Activated T-cell treated with anti-CD3 and anti-CD28 coated beads for 48 hours (primary cell): ENCODE results near the gene PPM1L.
"Not testable (repeated sequence)": the region's sequence is repeated elsewhere in the genome, so short reads cannot be mapped to it uniquely, and the experiment has no call there.

Source experiments
- DNase-seq: peaks from one replicate; pipeline ENCODE4 v3.0.0-alpha.2; 2020; ENCODE audit warnings: low read depth

Gene PPM1L

GRCh38 chr3:160931474-160931873, 175.4 kb downstream of the PPM1L start:
- no peak for DNase-seq

GRCh38 chr3:160935413-160936095, 179.5 kb downstream of the PPM1L start:
- DNase-seq = no peak

- DNase-seq = peak; percentile 30
Observed at GRCh38 chr3:160941885-160942494, 186.0 kb downstream of the PPM1L start.

DNA sequence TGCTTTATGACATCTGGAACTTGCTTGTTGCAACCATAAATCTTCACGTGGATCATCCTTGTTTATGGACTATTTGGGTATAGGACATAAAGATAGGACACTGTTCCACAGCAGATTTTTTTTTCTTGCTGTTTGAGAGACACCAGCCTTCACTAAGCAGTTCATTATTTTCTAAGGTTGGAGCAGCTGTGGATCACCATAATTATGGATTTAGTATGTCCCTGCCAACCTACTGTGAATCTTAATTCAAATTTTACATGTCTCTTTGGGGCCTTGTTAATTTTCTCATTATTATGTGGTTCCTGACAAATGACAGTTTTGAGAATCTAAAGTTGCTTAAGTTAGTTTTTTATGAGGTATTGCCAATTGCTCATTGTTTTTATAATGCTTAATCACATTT, 188.0 kb downstream of the PPM1L start:
- DNase-seq = no peak

DNA sequence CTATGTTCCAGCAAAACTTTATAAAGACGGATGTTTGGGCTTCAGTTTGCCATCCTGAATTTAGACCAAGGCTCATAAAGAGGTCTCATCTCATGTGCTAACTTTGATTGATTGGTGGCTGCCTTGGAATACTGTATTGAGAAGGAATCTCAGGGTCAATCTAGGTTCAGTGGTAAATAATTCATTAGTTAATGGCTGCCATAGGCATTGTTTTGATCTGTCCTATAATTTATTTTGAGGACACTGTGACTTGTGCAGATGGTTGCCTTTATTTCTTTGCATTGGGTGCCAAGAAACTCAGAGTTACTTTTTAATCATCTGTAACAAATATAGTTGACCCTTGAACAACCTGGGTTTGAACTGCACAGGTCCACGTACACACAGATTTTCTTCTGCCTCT, 189.3 kb downstream of the PPM1L start:
- DNase-seq = no peak

GRCh38 chr3:160948273-160948672, 192.2 kb downstream of the PPM1L start:
- DNase-seq = no peak

DNA sequence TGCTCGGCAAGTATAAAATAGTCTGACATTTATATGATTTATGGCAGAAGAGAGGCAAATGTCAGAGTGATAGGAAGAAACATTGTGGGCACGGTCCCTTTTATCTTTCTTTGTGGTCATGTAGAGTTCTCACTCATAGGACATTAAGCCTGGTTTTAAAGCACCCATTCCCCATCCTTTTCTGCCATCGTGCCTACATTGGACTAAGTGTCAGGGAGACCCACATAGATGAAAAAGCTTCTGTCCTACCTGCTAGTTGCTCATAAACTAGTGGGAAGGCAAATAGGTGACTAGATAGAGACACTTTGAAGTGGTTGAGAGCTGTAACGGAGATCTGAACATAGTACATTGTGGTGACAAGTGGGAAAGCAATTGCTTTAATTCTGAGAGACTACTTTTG, 193.4 kb downstream of the PPM1L start:
- DNase-seq = no peak

GRCh38 chr3:160950542-160950941, 194.5 kb downstream of the PPM1L start:
- no peak for DNase-seq

DNA sequence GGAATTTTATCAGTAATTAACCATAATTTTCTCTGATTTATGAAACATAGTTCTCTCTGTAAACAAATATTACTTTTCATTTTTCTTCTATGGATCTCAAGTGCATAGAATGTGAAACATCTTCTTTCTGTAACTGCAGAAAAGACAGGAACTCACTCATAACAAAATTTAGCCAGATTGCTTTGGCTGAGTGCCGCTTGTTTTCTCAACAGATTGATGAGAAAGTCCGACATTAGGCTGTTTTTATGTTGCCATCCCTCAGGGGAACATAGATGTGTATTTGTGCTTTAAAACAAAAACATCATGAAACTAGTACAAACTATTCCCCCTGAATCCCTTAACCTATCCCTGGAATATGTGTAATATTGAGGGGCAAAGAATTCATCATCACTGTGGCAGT, 194.9 kb downstream of the PPM1L start:
- no peak for DNase-seq

DNA sequence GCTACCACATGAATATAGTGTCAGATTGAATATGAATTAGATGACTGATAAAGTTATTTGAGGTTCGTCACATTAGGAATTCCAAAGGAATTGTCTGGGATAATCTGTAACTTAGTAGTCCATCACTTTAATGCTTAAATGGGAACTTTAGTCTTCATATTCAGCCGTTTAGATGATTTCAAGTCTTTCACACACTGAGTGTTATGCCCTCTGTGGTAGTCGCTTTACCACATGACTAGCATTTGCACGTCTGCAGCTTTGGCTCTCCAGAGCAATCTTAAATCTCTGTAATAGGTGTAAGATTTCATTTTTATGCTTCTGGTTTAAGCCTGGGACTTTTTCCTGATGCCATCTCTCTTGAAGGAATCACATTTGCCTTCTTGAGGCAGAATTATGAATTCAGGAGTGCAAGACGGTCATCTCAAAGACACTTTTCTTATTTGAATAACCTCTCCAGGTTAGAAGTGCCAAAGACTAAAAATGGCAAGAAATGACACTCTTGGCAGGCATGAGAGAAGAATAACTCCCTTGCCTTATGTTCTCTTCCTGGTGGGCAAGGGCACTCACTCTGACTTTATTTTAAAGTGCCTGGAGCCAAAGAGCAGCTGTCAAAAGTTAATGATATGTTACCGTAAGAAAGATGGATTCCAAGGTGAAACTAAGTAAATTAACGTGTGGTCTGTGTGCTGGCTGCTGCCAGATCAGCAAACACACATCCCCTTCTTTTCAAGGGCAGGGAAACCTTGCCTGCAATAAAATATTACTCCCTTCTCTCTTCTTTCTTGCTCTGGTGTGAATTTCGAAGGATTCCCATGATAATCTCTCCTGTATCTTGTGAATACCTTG, 195.8 kb downstream of the PPM1L start:
- no peak for DNase-seq

DNA sequence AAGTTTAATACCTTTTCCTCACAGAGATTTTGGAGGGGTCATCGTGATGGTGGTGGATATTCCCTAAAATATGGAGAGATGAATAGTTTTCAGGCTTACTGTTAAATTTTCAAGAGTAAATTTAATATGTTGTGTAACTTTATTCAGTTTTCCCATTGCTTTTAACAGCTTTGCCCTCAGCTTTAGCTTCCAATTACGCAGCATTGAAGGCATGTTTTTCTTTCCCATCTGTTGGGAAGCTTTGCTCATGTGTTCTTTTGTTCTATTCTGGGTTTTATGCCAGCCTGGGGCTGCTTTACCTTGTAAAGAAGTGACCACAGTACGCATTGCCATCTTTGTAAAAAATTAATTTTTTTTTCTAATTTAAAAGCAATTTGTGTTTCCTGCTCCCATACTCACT, 197.7 kb downstream of the PPM1L start:
- no peak for DNase-seq

DNA sequence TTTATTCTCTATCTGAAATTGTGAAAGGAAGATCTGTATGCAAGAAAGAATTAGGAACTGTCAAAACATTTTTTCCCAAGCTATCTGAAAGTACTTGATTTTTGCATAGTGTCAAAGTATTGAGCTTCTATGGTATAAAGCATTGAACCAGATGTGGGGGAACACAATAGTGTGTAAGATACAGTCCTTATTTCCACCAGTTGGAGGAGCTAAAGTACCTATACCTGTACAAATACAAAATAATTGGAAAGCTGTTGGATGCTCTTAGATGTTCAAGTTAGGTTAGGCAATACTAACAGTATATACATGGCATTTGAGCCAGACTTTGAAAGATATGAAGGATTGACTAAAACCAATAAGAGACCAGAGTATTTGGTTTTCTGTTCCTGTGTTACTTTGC, 200.8 kb downstream of the PPM1L start:
- no peak for DNase-seq

- DNase-seq = no peak
Observed at GRCh38 chr3:160960568-160960967, 204.5 kb downstream of the PPM1L start.

GRCh38 chr3:160963949-160964348, 207.9 kb downstream of the PPM1L start:
- no peak for DNase-seq

GRCh38 chr3:160968761-160969160, 212.7 kb downstream of the PPM1L start:
- DNase-seq = no peak

DNA sequence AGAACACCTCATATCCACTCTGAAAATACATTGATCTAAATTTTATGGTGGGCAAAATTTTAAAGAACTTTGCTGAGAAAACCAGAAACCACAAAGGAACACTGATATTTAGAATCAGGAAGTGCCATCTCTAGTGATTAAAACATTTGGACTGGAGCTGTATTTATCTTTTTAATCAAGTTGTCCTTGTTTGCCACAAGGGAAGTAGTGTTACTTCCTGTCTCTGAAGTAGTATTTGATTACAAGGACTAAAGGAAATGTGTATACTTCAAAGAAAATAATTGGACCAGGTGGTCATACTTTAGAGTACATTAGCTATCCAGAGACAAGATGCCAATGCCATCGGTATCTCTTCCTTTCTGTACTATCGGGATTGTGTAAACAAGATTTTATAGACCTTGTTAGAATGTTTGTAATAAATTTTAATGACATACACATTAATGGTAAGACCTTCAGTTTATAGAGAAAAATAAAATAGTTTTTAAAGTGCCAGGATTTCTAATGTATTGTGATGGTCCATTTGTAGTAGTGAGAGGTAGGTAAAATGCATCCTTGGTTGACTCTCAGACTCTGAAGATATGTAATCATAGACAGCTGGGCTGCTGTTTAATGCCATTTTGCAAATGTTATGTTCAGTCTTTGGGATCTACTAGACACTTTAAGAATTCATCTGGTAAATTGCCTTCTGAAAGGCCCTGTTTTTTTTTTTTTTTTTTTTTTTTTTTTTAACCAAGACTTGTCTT, 217.2 kb downstream of the PPM1L start:
- DNase-seq = no peak

DNA sequence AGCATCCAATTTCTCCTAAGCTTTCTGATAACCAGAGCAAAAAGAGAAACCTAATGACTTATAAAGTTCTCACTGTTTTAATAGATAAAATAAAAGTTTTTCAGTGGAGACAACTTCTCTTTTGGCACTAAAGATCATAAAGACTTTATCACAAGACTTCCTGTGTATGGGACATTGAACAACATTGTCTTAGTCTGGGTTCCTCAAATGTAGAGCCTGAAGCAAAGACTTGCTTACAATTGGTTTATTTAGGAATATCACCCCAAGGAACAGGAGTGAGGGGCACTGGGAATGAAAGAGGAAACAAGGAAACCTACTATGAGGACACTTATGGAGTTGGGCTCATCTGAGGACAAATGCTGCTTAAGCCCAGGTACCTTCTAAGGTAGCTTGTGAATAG, 221.7 kb downstream of the PPM1L start:
- no peak for DNase-seq

DNA sequence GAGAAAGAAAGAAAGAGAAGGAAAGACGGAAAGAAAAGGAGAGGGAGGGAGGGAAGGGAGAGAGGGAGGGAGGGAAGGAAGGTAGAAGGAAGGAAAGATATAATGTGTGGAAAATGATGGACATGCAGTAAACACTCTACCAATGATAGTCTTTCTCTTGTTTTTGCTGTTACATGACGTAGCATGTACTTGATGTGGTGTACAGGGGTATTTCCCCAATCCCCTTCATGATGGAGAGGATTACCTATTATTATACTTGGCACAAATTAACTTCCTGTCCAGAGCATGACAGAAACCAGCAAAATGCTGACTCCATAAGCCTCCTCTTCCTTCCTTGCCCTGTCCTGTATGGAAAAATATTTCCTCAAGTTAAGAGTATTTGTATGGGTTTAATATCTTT, 224.7 kb downstream of the PPM1L start:
- DNase-seq = no peak

DNA sequence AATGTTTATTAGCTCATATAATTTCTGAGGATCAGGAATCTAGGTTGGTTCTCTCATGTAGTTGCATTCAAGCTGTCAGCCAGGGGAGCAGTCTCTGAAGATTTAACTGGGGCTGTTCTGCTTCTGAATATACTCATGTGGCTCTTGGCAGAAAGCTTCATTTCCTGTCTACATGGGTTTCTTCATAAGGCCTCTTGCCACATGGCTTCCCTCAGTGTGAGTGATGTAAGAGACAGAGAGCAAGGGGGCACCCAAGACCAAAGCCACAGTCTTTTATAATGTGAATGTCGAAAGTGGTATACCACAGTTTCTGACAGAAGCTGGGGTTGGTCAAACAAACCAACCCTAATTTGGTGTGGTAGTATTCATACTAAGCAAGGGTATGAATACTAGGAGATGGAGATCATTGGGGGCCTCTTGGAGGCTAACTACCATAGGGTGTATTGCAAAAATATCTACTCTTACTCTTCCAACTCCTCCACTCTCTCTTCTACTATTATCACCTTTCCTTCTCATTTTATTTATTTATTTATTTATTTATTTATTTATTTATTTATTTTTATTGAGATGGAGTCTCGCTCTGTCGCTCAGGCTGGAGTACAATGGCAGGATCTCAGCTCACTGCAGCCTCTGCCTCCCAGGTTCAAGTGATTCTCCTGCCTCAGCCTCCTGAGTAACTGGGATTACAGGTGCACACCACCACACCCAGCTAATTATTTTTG, 225.3 kb downstream of the PPM1L start:
- peak; percentile 3 for DNase-seq

GRCh38 chr3:160982491-160982890, 226.5 kb downstream of the PPM1L start:
- no peak for DNase-seq

GRCh38 chr3:160983900-160984299, 227.9 kb downstream of the PPM1L start:
- DNase-seq = not testable (repeated sequence)

DNA sequence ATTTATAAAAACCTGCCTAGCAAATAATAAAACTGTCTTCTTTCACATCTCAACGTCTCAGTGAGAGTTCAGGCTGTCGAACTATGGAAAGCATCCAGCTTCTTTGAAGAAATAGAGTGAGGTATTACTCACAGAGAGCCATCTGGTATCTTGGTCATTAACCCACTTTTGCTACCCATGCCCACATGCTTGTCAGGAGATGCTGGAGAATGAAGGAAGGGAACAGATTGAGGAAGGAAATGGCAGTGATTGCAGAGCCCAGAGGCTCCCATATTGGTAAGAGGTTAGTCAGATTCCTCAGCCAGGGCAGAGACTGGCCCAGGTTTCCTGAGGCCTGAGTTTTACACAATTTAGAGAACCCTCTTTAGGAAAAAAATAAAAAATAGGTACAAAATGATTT, 230.0 kb downstream of the PPM1L start:
- no peak for DNase-seq
